Measurements from ENCODE around the gene PIK3AP1. TPM values are rescaled to one million over a fixed set of nuclear protein-coding genes. Genes with fewer than 3 reads are reported as not detected.

The PIK3AP1 gene
- total and polyA plus RNA-seq, 10 of the 15 experiments (the other 5 are each of a cell fraction or from before 2014, with no cell fraction given): 26.2 to 306 (median 119) TPM

DNA sequence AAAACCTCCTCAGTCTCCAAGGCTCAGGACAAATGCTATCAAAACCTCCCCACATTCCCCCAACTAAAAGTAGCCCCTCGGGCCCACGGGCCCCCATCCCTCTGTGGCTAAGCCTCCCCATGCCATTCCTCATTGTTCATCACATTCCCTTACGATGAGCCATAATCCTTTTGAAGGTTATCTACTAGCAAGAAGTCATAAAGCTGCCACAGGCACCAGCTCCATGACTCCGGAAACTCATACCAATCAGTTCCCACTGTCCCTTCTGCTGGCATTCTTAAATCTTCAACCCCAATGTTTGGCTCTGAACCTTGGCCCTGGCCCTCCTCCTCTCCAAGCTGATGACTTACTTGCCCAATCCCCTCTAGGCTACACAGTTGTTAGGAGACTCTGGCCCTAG is 114.1 kb downstream of the PIK3AP1 start:
- SMC1A ChIA-PET (ENCODE audit: uncharacterized antibody, unreplicated experiment): interaction anchor here (0.7 kb wide), 1 partner anchor 183 kb away, joined by 3 read pairs; no protein-coding TSS in a partner anchor
- Histone ChIP-seq H2AFZ (ENCODE audit: control insufficient read depth, low read depth, low read length) (no peak overlapping the region), H3K4me3 (no peak overlapping the region), H3K4me1 (ENCODE audit: control insufficient read depth, insufficient read depth, low read length) (no peaks in the 10 kb centered on the region), H3K27ac (ENCODE audit: control insufficient read depth, insufficient read depth) (no peak overlapping the region), H3K27me3 (replicated peaks in 1 of 2; ENCODE audit: control insufficient read depth in 2 of 2, insufficient read depth in 2 of 2, low read length in 1 of 2) (no peaks in the 10 kb centered on the region), H3K79me2 (ENCODE audit: control insufficient read depth, insufficient read depth, low read length) (no peaks in the 10 kb centered on the region), H4K20me1 (ENCODE audit: control insufficient read depth, insufficient read depth) (no peaks in the 10 kb centered on the region), H3K9ac (ENCODE audit: control insufficient read depth, insufficient read depth, low read length) (no peak overlapping the region), H3K36me3 (ENCODE audit: control insufficient read depth in 2 of 2, insufficient read depth in 2 of 2, low read length in 1 of 2) (peaks cover 30 to 38% of the 10 kb centered on the region in 2 experiments), H3K4me2 (ENCODE audit: control insufficient read depth, insufficient read depth) (no peak overlapping the region), H3K9me3 (replicated peaks; ENCODE audit: control insufficient read depth, insufficient read depth, low read length) (no peaks in the 10 kb centered on the region)
- 100% methylated on average over 4 of the region's 4 CpGs for WGBS (ENCODE audit: insufficient coverage, insufficient replicate concordance, low lambda C conversion rate, missing lambda C conversion rate)
- in situ Hi-C loops (cut with MboI): no loop called here
- FAIRE-seq (no peak), DNase-seq (ENCODE audit: low read depth, low spot score) (no peak), ATAC-seq (no peak)
- no TSS peak for BruUV-seq (replicated peaks)
- POLR2A ChIA-PET: no interaction called here
- CTCF ChIA-PET: interaction anchor here (1.1 kb wide), 1 partner anchor 10 kb away, joined by 3 read pairs; no protein-coding TSS in a partner anchor
- intact Hi-C loops (cut with micrococcal nuclease; ENCODE audit: unreplicated experiment): loop anchor here (10.0 kb wide), 1 partner anchor 211 kb away; no protein-coding TSS in a partner anchor
- RAD21 ChIA-PET (ENCODE audit: unreplicated experiment): no interaction called here
- TF ChIP-seq SMAD1 (IDR thresholded peaks at IDR 0.05; ENCODE audit: low read depth, partially characterized antibody) (no peak), HSF1 (IDR thresholded peaks at IDR 0.05; ENCODE audit: low read depth, low read length) (no peak), MTA3 (IDR thresholded peaks at IDR 0.05; ENCODE audit: borderline replicate concordance, low read length) (no peak), ATF3 (IDR thresholded peaks at IDR 0.05; ENCODE audit: borderline replicate concordance, extremely low read depth, low read depth, low read length) (no peak), RELA (IDR thresholded peaks at IDR 0.05; ENCODE audit: borderline replicate concordance, partially characterized antibody) (no peak), NFIC (IDR thresholded peaks at IDR 0.05; ENCODE audit: low read depth, low read length) (no peak), ZNF24 (IDR thresholded peaks at IDR 0.05) (no peak), NR2F1 (conservative IDR thresholded peaks at IDR 0.05) (no peak), TCF7 (IDR thresholded peaks at IDR 0.05; ENCODE audit: borderline replicate concordance) (no peak), PAX8 (IDR thresholded peaks at IDR 0.05) (no peak), GATAD2B (conservative IDR thresholded peaks at IDR 0.05; ENCODE audit: low read depth) (no peak), NBN (IDR thresholded peaks at IDR 0.05) (no peak), ZNF384 (IDR thresholded peaks at IDR 0.05; ENCODE audit: borderline replicate concordance, low read depth, low read length) (no peak), LARP7 (IDR thresholded peaks at IDR 0.05) (no peak), HDAC6 (IDR thresholded peaks at IDR 0.05; ENCODE audit: unreplicated experiment) (no peak), SMAD5 (IDR thresholded peaks at IDR 0.05; ENCODE audit: low read depth) (no peak), ZNF622 (IDR thresholded peaks at IDR 0.05) (no peak)
- TF ChIP-seq, protein P1, sequence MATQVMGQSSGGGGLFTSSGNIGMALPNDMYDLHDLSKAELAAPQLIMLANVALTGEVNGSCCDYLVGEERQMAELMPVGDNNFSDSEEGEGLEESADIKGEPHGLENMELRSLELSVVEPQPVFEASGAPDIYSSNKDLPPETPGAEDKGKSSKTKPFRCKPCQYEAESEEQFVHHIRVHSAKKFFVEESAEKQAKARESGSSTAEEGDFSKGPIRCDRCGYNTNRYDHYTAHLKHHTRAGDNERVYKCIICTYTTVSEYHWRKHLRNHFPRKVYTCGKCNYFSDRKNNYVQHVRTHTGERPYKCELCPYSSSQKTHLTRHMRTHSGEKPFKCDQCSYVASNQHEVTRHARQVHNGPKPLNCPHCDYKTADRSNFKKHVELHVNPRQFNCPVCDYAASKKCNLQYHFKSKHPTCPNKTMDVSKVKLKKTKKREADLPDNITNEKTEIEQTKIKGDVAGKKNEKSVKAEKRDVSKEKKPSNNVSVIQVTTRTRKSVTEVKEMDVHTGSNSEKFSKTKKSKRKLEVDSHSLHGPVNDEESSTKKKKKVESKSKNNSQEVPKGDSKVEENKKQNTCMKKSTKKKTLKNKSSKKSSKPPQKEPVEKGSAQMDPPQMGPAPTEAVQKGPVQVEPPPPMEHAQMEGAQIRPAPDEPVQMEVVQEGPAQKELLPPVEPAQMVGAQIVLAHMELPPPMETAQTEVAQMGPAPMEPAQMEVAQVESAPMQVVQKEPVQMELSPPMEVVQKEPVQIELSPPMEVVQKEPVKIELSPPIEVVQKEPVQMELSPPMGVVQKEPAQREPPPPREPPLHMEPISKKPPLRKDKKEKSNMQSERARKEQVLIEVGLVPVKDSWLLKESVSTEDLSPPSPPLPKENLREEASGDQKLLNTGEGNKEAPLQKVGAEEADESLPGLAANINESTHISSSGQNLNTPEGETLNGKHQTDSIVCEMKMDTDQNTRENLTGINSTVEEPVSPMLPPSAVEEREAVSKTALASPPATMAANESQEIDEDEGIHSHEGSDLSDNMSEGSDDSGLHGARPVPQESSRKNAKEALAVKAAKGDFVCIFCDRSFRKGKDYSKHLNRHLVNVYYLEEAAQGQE (IDR thresholded peaks at IDR 0.05; ENCODE audit: low read depth, low read length): no peak
- TF ChIP-seq, protein P2, sequence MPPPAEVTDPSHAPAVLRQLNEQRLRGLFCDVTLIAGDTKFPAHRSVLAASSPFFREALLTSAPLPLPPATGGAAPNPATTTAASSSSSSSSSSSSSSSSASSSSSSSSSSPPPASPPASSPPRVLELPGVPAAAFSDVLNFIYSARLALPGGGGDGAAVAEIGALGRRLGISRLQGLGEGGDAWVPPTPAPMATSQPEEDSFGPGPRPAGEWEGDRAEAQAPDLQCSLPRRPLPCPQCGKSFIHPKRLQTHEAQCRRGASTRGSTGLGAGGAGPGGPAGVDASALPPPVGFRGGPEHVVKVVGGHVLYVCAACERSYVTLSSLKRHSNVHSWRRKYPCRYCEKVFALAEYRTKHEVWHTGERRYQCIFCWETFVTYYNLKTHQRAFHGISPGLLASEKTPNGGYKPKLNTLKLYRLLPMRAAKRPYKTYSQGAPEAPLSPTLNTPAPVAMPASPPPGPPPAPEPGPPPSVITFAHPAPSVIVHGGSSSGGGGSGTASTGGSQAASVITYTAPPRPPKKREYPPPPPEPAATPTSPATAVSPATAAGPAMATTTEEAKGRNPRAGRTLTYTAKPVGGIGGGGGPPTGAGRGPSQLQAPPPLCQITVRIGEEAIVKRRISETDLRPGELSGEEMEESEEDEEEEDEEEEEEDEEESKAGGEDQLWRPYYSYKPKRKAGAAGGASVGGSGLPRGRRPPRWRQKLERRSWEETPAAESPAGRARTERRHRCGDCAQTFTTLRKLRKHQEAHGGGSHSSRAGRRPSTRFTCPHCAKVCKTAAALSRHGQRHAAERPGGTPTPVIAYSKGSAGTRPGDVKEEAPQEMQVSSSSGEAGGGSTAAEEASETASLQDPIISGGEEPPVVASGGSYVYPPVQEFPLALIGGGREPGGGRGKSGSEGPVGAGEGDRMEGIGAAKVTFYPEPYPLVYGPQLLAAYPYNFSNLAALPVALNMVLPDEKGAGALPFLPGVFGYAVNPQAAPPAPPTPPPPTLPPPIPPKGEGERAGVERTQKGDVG (CRISPR knock-in tag; IDR thresholded peaks at IDR 0.05): no peak

All from GM12878 (cell line).